ENCODE measurements around the gene TMEM254. TPM values are rescaled to one million over a fixed set of nuclear protein-coding genes. Genes with fewer than 3 reads are reported as not detected.
A peak's percentile ranks its signal among the peaks of the same experiment; 100 is the strongest.

TMEM254 gene
- total RNA-seq, 1 donor: 8.7 TPM

GRCh38 chr10:80137920-80138319 lies 59.5 kb downstream of the TMEM254 start:
- H3K4me1 ChIP-seq (ENCODE audit: insufficient read depth, low read length): peaks cover 30% of the 10 kb centered on the region
- no peaks in the 10 kb centered on the region for H3K27me3 ChIP-seq (ENCODE audit: insufficient read depth, low read length)
- no peaks in the 10 kb centered on the region for H3K9me3 ChIP-seq (ENCODE audit: low read depth, low read length)
- no peak overlapping the region for H3K4me3 ChIP-seq (ENCODE audit: insufficient read depth, low read length)
- H3K79me2 ChIP-seq (ENCODE audit: insufficient read depth, low read length): no peaks in the 10 kb centered on the region
- no peak for DNase-seq (ENCODE audit: insufficient read length, low spot score, missing footprints)
- no peak overlapping the region for H3K4me2 ChIP-seq (ENCODE audit: insufficient read depth, low read length)
- no peak for TF ChIP-seq CTCF (IDR thresholded peaks at IDR 0.05; ENCODE audit: extremely low read depth, low read depth, low read length)
- peak overlapping the region; percentile 89 for H3K27ac ChIP-seq (ENCODE audit: low read depth, low read length)
- H2AFZ ChIP-seq (ENCODE audit: low read length): no peak overlapping the region
- H4K20me1 ChIP-seq (ENCODE audit: insufficient read depth, low read length): peaks cover 3% of the 10 kb centered on the region
- no peaks in the 10 kb centered on the region for H3K36me3 ChIP-seq (ENCODE audit: insufficient read depth, low read length)

GRCh38 chr10:80139265-80139664 lies 60.8 kb downstream of the TMEM254 start:
- no peak for TF ChIP-seq CTCF (IDR thresholded peaks at IDR 0.05; ENCODE audit: extremely low read depth, low read depth, low read length)
- H3K36me3 ChIP-seq (ENCODE audit: insufficient read depth, low read length): no peaks in the 10 kb centered on the region
- H3K4me1 ChIP-seq (ENCODE audit: insufficient read depth, low read length): peaks cover 28% of the 10 kb centered on the region

GRCh38 chr10:80140251-80140650 lies 61.8 kb downstream of the TMEM254 start:
- TF ChIP-seq CTCF (IDR thresholded peaks at IDR 0.05; ENCODE audit: extremely low read depth, low read depth, low read length): no peak
- Histone ChIP-seq H3K4me2 (ENCODE audit: insufficient read depth, low read length) (no peak overlapping the region), H3K79me2 (ENCODE audit: insufficient read depth, low read length) (no peaks in the 10 kb centered on the region), H3K27ac (ENCODE audit: low read depth, low read length) (no peak overlapping the region), H3K4me1 (ENCODE audit: insufficient read depth, low read length) (peaks cover 28% of the 10 kb centered on the region), H3K36me3 (ENCODE audit: insufficient read depth, low read length) (no peaks in the 10 kb centered on the region), H3K27me3 (ENCODE audit: insufficient read depth, low read length) (no peaks in the 10 kb centered on the region), H4K20me1 (ENCODE audit: insufficient read depth, low read length) (peaks cover 3% of the 10 kb centered on the region), H3K9me3 (ENCODE audit: low read depth, low read length) (no peaks in the 10 kb centered on the region), H2AFZ (ENCODE audit: low read length) (no peak overlapping the region), H3K4me3 (ENCODE audit: insufficient read depth, low read length) (no peak overlapping the region)
- DNase-seq (ENCODE audit: insufficient read length, low spot score, missing footprints): no peak

More at GRCh38 chr10:80139265-80139664, 60.8 kb downstream of the TMEM254 start:
- Histone ChIP-seq H2AFZ (ENCODE audit: low read length) (no peak overlapping the region), H3K4me3 (ENCODE audit: insufficient read depth, low read length) (no peak overlapping the region), H3K9me3 (ENCODE audit: low read depth, low read length) (no peaks in the 10 kb centered on the region), H4K20me1 (ENCODE audit: insufficient read depth, low read length) (peaks cover 3% of the 10 kb centered on the region), H3K27me3 (ENCODE audit: insufficient read depth, low read length) (no peaks in the 10 kb centered on the region), H3K79me2 (ENCODE audit: insufficient read depth, low read length) (no peaks in the 10 kb centered on the region), H3K27ac (ENCODE audit: low read depth, low read length) (no peak overlapping the region), H3K4me2 (ENCODE audit: insufficient read depth, low read length) (no peak overlapping the region)
- DNase-seq (ENCODE audit: insufficient read length, low spot score, missing footprints): no peak

- H3K79me2 ChIP-seq (ENCODE audit: insufficient read depth, low read length): no peaks in the 10 kb centered on the region
- H2AFZ ChIP-seq (ENCODE audit: low read length): no peak overlapping the region
- H3K4me2 ChIP-seq (ENCODE audit: insufficient read depth, low read length): no peak overlapping the region
- H3K4me3 ChIP-seq (ENCODE audit: insufficient read depth, low read length): no peak overlapping the region
- H3K9me3 ChIP-seq (ENCODE audit: low read depth, low read length): no peaks in the 10 kb centered on the region
- H3K36me3 ChIP-seq (ENCODE audit: insufficient read depth, low read length): no peaks in the 10 kb centered on the region
- H3K4me1 ChIP-seq (ENCODE audit: insufficient read depth, low read length): peaks cover 22% of the 10 kb centered on the region
- H3K27me3 ChIP-seq (ENCODE audit: insufficient read depth, low read length): no peaks in the 10 kb centered on the region
- no peak for TF ChIP-seq CTCF (IDR thresholded peaks at IDR 0.05; ENCODE audit: extremely low read depth, low read depth, low read length)
- H4K20me1 ChIP-seq (ENCODE audit: insufficient read depth, low read length): peaks cover 3% of the 10 kb centered on the region
- no peak overlapping the region for H3K27ac ChIP-seq (ENCODE audit: low read depth, low read length)
- DNase-seq (ENCODE audit: insufficient read length, low spot score, missing footprints): no peak
Observed at GRCh38 chr10:80141696-80142460, 63.4 kb downstream of the TMEM254 start.

Other genes with a start within 250 kb of the TMEM254 start
- gene SFTPD, start 129.6 kb upstream of the TMEM254 start, total RNA-seq: 0.36 TPM in 1 of 2 replicates, not detected in the other
- 17.1 and 19.2 TPM in 2 replicates for gene PLAC9, start 54.1 kb downstream of the TMEM254 start, total RNA-seq
- 112 and 113 TPM in 2 replicates for gene ANXA11, start 126.9 kb downstream of the TMEM254 start, total RNA-seq
- not detected in 2 replicates for gene MAT1A, start 211.0 kb downstream of the TMEM254 start, total RNA-seq

Data from osteoblast (primary cell).